ENCODE data around the gene CBLB.

CBLB gene

GRCh38 chr3:105813710-105814109 lies 55.1 kb downstream of the CBLB start:
- H3K4me3 ChIP-seq (ENCODE audit: low read length, poor library complexity, severe bottlenecking) = no peak overlapping the region
- H3K36me3 ChIP-seq (ENCODE audit: insufficient read depth, low read length) = no peaks in the 10 kb centered on the region
- no peak overlapping the region for H3K9ac ChIP-seq (ENCODE audit: low read depth, low read length, poor library complexity, severe bottlenecking)
- H3F3A ChIP-seq (ENCODE audit: low read depth) = no peaks in the 10 kb centered on the region; the same call in 1 of the 2 replicates
- H4K20me1 ChIP-seq (ENCODE audit: insufficient read depth, low read length, poor library complexity, severe bottlenecking) = no peaks in the 10 kb centered on the region
- H3K4me1 ChIP-seq (ENCODE audit: insufficient read depth, low read length, poor library complexity, severe bottlenecking) = no peaks in the 10 kb centered on the region
- no peaks in the 10 kb centered on the region for H3K9me3 ChIP-seq (ENCODE audit: insufficient read depth, low read depth, low read length)
- H3K4me2 ChIP-seq (ENCODE audit: low read depth, low read length, poor library complexity, severe bottlenecking) = no peak overlapping the region
- TF ChIP-seq CTCF (conservative IDR thresholded peaks at IDR 0.05; ENCODE audit: low read length) (no peak), EZH2phosphoT487 (IDR thresholded peaks at IDR 0.05; ENCODE audit: borderline replicate concordance) (no peak)
- H2AFZ ChIP-seq (ENCODE audit: low read length) = no peak overlapping the region
- no peaks in the 10 kb centered on the region for H3K27me3 ChIP-seq (ENCODE audit: insufficient read depth, low read length, poor library complexity, severe bottlenecking)
- H3K9me2 ChIP-seq (replicated peaks; ENCODE audit: low read depth, low read length) = no peaks in the 10 kb centered on the region
- no peaks in the 10 kb centered on the region for H3K79me2 ChIP-seq (ENCODE audit: insufficient read depth, low read length)

GRCh38 chr3:105812194-105812586 lies 56.6 kb downstream of the CBLB start:
- Histone ChIP-seq H3K9me3 (ENCODE audit: insufficient read depth, low read depth, low read length) (no peaks in the 10 kb centered on the region), H3K4me3 (ENCODE audit: low read length, poor library complexity, severe bottlenecking) (no peak overlapping the region), H3K4me2 (ENCODE audit: low read depth, low read length, poor library complexity, severe bottlenecking) (no peak overlapping the region), H4K20me1 (ENCODE audit: insufficient read depth, low read length, poor library complexity, severe bottlenecking) (no peaks in the 10 kb centered on the region), H3K36me3 (ENCODE audit: insufficient read depth, low read length) (no peaks in the 10 kb centered on the region), H3K9ac (ENCODE audit: low read depth, low read length, poor library complexity, severe bottlenecking) (no peak overlapping the region), H3F3A (ENCODE audit: low read depth) (no peaks in the 10 kb centered on the region; the same call in 1 of the 2 replicates), H2AFZ (ENCODE audit: low read length) (no peak overlapping the region), H3K9me2 (replicated peaks; ENCODE audit: low read depth, low read length) (no peaks in the 10 kb centered on the region), H3K79me2 (ENCODE audit: insufficient read depth, low read length) (no peaks in the 10 kb centered on the region; the same call in 1 of the 2 replicates), H3K27me3 (ENCODE audit: insufficient read depth, low read length, poor library complexity, severe bottlenecking) (no peaks in the 10 kb centered on the region), H3K4me1 (ENCODE audit: insufficient read depth, low read length, poor library complexity, severe bottlenecking) (no peaks in the 10 kb centered on the region)
- TF ChIP-seq CTCF (conservative IDR thresholded peaks at IDR 0.05; ENCODE audit: low read length) (no peak), EZH2phosphoT487 (IDR thresholded peaks at IDR 0.05; ENCODE audit: borderline replicate concordance) (no peak)

- Histone ChIP-seq H3K27me3 (ENCODE audit: insufficient read depth, low read length, poor library complexity, severe bottlenecking) (no peaks in the 10 kb centered on the region), H3K9me2 (replicated peaks; ENCODE audit: low read depth, low read length) (no peaks in the 10 kb centered on the region), H3K4me2 (ENCODE audit: low read depth, low read length, poor library complexity, severe bottlenecking) (no peak overlapping the region), H3K9me3 (ENCODE audit: insufficient read depth, low read depth, low read length) (no peaks in the 10 kb centered on the region), H3K36me3 (ENCODE audit: insufficient read depth, low read length) (no peaks in the 10 kb centered on the region), H3K79me2 (ENCODE audit: insufficient read depth, low read length) (no peaks in the 10 kb centered on the region; the same call in 1 of the 2 replicates), H3K4me3 (ENCODE audit: low read length, poor library complexity, severe bottlenecking) (no peak overlapping the region), H3K4me1 (ENCODE audit: insufficient read depth, low read length, poor library complexity, severe bottlenecking) (peaks cover 3% of the 10 kb centered on the region), H4K20me1 (ENCODE audit: insufficient read depth, low read length, poor library complexity, severe bottlenecking) (no peaks in the 10 kb centered on the region), H3K9ac (ENCODE audit: low read depth, low read length, poor library complexity, severe bottlenecking) (no peak overlapping the region), H3F3A (ENCODE audit: low read depth) (no peaks in the 10 kb centered on the region; the same call in 1 of the 2 replicates), H2AFZ (ENCODE audit: low read length) (no peak overlapping the region)
- no peak for TF ChIP-seq EZH2phosphoT487 (IDR thresholded peaks at IDR 0.05; ENCODE audit: borderline replicate concordance)
- no peak for TF ChIP-seq CTCF (conservative IDR thresholded peaks at IDR 0.05; ENCODE audit: low read length)
Measured at GRCh38 chr3:105811518-105812193, 57.2 kb downstream of the CBLB start.
